Brain pericyte (primary cell): ENCODE results near the gene TUT7.
"Not testable (repeated sequence)": the region's sequence is repeated elsewhere in the genome, so short reads cannot be mapped to it uniquely, and the experiment has no call there.

Experiments used
- DNase-seq: peaks from one replicate; pipeline ENCODE4 v3.0.0-alpha.2; 2012; ENCODE audit warnings: low read depth, low spot score

The TUT7 gene

GRCh38 chr9:86300701-86301100 lies 53.5 kb downstream of the TUT7 start:
- no peak for DNase-seq

- DNase-seq = no peak
Measured at GRCh38 chr9:86298873-86299272, 55.3 kb downstream of the TUT7 start.

- DNase-seq = not testable (repeated sequence)
Measured at GRCh38 chr9:86290341-86290740, 63.9 kb downstream of the TUT7 start.

GRCh38 chr9:86288499-86289198 lies 65.6 kb downstream of the TUT7 start:
- no peak for DNase-seq

GRCh38 chr9:86287013-86287412 lies 67.2 kb downstream of the TUT7 start:
- no peak for DNase-seq

GRCh38 chr9:86286278-86286677 lies 67.9 kb downstream of the TUT7 start:
- DNase-seq = no peak

- no peak for DNase-seq
Measured at GRCh38 chr9:86285261-86285660, 68.9 kb downstream of the TUT7 start.

- DNase-seq = no peak
Measured at GRCh38 chr9:86282979-86283535, 71.2 kb downstream of the TUT7 start.

GRCh38 chr9:86282077-86282978 lies 71.9 kb downstream of the TUT7 start, which contains the start of gene ISCA1:
ISCA1 (minus strand) TSS chr9:86282538; CDS start chr9:86282458, 80 bp downstream.
- DNase-seq = peak; percentile 74

GRCh38 chr9:86281593-86282076 lies 72.6 kb downstream of the TUT7 start:
- no peak for DNase-seq

- no peak for DNase-seq
Measured at GRCh38 chr9:86280580-86280979, 73.6 kb downstream of the TUT7 start.

- DNase-seq = no peak
Measured at GRCh38 chr9:86279839-86280238, 74.4 kb downstream of the TUT7 start.

GRCh38 chr9:86277072-86277471 lies 77.1 kb downstream of the TUT7 start:
- DNase-seq = no peak

GRCh38 chr9:86275962-86276361 lies 78.2 kb downstream of the TUT7 start:
- no peak for DNase-seq

- no peak for DNase-seq
Measured at GRCh38 chr9:86274821-86275643, 79.2 kb downstream of the TUT7 start.

GRCh38 chr9:86272221-86272620 lies 82.0 kb downstream of the TUT7 start:
- no peak for DNase-seq

- no peak for DNase-seq
Measured at GRCh38 chr9:86263876-86264275, 90.3 kb downstream of the TUT7 start.

GRCh38 chr9:86262492-86262891 lies 91.7 kb downstream of the TUT7 start:
- DNase-seq = no peak

- DNase-seq = no peak
Measured at GRCh38 chr9:86259557-86259956, 94.7 kb downstream of the TUT7 start, which contains the start of gene C9orf153. C9orf153 (minus strand) TSS chr9:86259657; CDS start chr9:86229603, 30,054 bp downstream.

GRCh38 chr9:86257391-86257790 lies 96.8 kb downstream of the TUT7 start:
- no peak for DNase-seq

GRCh38 chr9:86256653-86257052 lies 97.6 kb downstream of the TUT7 start:
- DNase-seq = no peak
